HG02840 (cell line): Measurements from ENCODE around the gene RPS5.
"Not testable (repeated sequence)": the region's sequence is repeated elsewhere in the genome, so short reads cannot be mapped to it uniquely, and the experiment has no call there.

Experiments
- ATAC-seq: cut with Tn5 transposase; IDR thresholded peaks from one replicate; pipeline ENCODE4 v1.9.1; 2021; ENCODE audit warnings: mild to moderate bottlenecking, moderate library complexity, moderate number of reproducible peaks; ENCODE audit not compliant: unreplicated experiment, low FRiP score

Gene RPS5

GRCh38 chr19:58355908-58356765 lies 30.9 kb upstream of the RPS5 start:
- no peak for ATAC-seq

- ATAC-seq: no peak
Measured at GRCh38 chr19:58356766-58357480, 30.1 kb upstream of the RPS5 start.

GRCh38 chr19:58357481-58358145 lies 29.5 kb upstream of the RPS5 start:
- no peak for ATAC-seq

GRCh38 chr19:58361900-58362271 lies 25.2 kb upstream of the RPS5 start:
- peak; percentile 11 for ATAC-seq

GRCh38 chr19:58362272-58362994 lies 24.6 kb upstream of the RPS5 start, which contains the start of gene ZNF497:
ZNF497 (minus strand) TSS chr19:58362751; CDS start chr19:58357635, 5,116 bp downstream.
- ATAC-seq: peak; percentile 87

GRCh38 chr19:58364146-58364545 lies 22.9 kb upstream of the RPS5 start:
- no peak for ATAC-seq

- no peak for ATAC-seq
Measured at GRCh38 chr19:58366585-58367430, 20.3 kb upstream of the RPS5 start.

- no peak for ATAC-seq
Measured at GRCh38 chr19:58367698-58368454, 19.2 kb upstream of the RPS5 start.

- no peak for ATAC-seq
Measured at GRCh38 chr19:58368561-58369360, 18.3 kb upstream of the RPS5 start.

- no peak for ATAC-seq
Measured at GRCh38 chr19:58372311-58373133, 14.5 kb upstream of the RPS5 start.

- no peak for ATAC-seq
Measured at GRCh38 chr19:58374200-58374599, 12.9 kb upstream of the RPS5 start.

- not testable (repeated sequence) for ATAC-seq
Measured at GRCh38 chr19:58376724-58377123, 10.3 kb upstream of the RPS5 start.

- no peak for ATAC-seq
Measured at GRCh38 chr19:58379246-58379645, 7.8 kb upstream of the RPS5 start.

GRCh38 chr19:58380037-58380661 lies 6.9 kb upstream of the RPS5 start:
- ATAC-seq: no peak

- peak; percentile 84 for ATAC-seq
Measured at GRCh38 chr19:58380662-58381459, 6.2 kb upstream of the RPS5 start, which contains the start of gene ZNF837. ZNF837 (minus strand) TSS chr19:58381030; CDS start chr19:58369332, 11,698 bp downstream.
